ENCODE measurements around the gene MTHFSD.

DNA sequence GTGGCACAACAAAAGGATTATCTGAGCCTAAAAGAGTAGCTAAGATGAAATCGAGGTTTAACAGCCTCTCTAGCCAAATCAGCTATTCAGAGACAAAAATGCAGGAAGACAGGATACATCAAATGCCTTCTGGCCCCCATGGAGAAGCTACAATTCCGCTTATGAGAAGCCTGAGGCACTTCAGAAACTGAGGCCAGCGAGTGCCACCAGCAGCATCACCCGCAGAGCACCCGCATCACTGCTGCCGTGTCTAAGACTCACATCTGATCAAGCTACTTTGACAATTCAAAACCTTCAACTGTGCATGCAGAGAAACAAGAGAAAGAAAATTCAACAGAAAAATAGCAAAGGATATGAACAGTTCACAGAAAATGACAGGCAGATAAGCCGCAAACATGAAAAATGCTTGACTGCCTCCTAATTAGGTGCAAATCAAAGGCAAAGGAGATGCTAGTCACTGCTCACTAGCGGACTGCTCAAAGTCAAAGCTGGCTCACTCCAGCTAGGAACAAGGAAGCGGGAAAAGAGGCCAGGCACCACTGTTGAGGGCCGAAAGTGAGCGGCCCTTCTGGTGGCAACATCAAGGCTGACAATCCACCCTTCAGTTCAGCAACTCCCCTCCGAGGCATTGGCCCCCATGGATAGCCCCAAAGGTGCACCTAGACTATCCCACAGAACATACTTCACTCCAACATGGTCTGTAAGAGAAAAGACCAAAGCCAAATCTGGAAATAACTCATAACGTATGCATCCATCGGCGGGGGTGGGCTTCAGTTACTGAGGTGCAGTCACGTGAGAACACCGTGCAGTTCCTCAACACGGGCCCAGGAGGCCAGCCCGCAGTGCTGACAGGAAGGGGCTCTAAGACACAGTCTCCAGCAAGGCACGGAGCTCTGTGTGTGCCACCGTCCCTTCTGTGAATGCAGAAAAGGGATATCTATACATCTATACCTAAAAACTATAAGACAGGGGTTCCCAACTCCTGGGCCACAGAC lies 12.0 kb downstream of the MTHFSD start:
- no peak for TF ChIP-seq CTCF (conservative IDR thresholded peaks at IDR 0.05)
- no peak for TF ChIP-seq ZFX (IDR thresholded peaks at IDR 0.05)
